Limb (tissue), 2 donors: ENCODE measurements around the gene MROH2A.
"Not testable (repeated sequence)": the region's sequence is repeated elsewhere in the genome, so short reads cannot be mapped to it uniquely, and the experiment has no call there.

Experiments
- DNase-seq, 2 donors: peaks; one replicate each; pipeline ENCODE4 v3.0.0-alpha.2; 2016; ENCODE audit errors: extremely low spot score in 2 of 2

Gene MROH2A

DNA sequence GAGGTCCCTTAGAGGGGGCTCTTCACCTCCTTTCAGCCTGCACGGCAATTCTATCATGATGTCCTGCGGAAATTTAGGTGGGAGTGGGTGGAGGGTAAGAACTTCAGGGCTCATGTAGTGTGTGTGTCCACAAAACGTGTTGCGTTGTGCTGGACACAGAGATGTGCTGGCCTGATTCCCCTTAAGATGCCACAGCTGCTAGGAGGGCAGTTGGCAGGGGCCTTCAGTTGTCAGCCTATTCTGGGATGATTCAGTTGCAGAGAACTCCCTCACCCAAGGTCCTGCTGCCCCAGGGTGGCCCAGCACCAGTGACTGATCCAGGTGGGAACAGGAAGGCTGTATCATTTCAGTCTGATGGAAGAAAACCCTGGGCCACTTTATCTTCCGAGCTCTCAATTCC, 77.2 kb downstream of the MROH2A start:
- no peak for DNase-seq

DNA sequence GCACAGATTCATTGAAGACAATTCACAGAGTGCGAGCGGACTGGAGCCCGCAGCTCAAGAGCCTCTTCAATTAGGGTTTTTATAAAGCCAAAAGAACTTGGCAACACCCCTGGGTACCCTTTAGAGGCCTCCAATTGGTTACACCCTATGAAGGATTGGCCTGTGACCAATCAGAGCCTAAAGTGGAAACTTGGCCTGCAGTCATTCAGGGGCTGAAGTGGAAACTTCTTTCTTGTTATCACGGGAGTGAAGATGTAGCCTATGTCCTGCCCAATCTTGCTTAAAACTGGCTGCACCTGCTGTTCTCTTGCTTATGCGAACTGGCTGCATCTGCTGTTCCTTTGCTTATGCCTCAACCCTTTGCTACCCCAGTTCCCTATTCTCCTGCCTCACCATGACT, 78.1 kb downstream of the MROH2A start:
- no peak for DNase-seq

DNA sequence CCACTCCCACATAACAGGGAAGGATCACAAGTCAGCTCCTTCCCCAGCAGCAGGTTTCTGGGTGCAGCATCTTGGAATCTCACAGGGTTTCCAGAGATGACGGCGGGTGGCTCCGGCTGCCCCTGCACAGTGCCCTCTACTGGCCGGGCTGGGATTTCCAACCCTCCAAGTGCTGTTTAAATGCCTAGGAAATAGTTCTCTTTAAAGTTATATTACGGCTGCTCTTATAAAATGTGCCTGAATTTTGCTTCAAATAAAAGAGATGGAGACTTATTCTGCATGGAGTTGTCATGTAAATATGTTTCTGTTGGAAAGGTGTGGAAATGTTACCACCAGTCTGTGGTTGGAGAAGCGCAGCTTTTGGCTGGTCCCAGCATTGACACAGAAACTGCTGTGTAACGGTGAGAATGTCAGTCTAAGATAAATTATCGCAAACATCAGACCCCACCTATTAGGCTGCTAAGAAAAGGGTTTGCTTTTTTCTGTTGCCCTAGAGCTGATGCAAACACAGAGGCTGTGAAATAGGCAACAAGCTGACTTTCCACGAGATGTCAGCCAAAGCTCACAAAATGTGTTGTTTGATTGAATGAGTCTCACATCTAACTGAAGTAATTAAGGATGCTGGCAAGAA, 79.5 kb downstream of the MROH2A start:
- no peak for DNase-seq

DNA sequence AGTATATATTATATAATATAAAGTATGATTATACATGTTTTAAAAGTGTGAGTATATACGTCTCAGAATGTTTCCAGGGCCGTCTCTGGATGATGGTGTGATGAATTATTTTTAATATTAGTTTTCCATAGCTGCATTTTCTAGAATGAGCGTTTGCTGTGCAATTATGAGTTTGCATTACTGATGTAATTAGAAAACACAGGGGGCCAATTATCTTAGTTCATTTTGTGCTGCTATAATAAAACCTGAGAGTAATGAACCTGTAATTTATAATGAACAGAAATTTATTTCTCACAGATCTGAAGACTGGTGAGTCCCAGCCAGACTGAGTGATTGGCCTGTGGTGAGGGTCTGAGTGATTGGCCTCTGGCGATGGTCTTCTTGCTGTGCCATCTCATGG, 80.2 kb downstream of the MROH2A start:
- DNase-seq, result no peak

DNA sequence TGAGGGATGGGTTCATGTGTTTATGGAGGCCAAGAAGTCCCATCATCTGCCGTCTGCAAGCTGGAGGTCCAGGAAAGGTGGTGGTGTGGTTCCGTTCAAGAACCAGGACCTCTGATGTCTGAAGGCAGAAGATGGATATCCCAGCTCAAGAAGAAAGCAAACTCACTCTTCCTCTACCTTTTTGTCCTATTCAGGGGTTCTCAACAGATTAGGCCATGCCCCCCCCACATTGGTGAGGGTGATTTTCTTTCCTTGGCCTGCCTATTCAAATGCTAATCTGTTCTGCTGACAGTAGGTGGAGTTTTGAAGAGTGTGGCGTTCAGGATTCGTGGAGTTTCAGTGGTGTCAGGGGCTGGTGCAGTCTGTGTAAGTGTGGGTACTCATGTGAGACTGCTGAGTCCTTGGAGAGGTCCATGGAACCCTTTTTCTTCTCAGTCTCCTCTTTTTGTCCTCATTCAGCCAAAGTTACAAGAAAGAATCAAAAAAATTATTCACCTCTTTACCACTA, 84.2 kb downstream of the MROH2A start:
- no peak for DNase-seq

DNA sequence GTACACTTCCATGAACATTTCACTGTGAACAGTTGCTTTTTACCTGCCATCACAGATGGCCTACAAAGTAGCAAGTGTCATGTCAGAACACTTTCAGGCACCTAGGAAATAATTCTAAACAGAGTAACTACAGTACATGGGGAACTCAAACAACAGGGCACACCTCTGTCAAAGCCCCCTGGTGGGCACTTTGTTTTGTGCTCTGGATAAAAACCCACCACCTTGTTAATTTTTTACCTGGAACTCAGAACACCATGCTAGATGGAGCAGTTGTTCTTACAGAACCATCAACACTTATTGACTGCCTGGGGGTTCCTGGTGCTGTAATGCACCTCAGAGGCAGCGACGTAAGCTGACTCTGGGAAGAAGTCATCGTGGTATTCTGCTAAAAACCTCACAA, 87.7 kb downstream of the MROH2A start:
- no peak for DNase-seq

DNA sequence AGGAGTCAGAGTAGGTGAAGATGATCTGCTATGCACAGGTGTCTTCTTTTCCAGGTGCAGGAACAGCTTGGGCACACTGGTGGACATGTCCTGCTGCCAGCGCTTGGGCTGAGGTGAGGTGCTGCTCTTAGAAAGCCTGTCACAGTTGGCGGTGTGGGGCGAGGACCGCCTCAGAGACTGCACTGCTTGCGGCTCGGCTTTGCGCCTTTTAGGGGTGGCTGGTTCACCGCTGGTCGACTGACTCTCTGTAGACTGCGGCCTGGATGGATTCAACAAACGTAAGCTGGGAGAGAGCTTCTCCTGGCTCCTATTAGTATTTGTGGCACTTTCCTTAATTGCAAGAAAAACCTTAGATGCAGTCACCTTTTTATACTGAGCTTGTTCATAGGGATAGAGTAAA, 88.3 kb downstream of the MROH2A start:
- DNase-seq, result no peak

DNA sequence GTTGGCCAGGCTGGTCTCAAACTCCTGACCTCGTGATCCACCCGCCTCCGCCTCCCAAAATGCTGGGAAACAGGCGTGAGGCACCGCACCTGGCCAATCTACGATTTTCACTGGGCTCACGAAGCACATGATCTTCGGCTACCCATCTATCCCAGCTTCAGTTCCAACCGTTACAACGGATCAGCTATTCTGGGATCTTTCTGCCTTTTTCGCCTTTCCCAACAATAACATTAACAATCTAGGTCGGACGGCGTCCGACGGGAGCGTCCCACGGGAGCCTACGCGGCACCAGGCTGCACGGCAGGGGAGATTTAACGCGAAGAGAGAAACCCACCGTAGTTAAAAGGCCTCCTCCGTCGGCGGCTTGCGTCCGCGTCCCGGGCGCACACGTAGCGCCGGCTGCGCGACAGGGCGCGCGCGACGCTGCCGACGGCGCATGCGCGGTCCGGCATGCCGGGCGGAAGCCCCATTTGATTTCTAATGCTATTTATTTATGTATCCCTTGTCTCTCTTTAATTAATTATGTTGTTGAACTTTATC, 89.9 kb downstream of the MROH2A start, which contains the start of gene MSL3B:
MSL3B (minus strand) TSS at position 394 of the 540 bp plus-strand sequence.
- peak; percentile 27 to 62 for DNase-seq

DNA sequence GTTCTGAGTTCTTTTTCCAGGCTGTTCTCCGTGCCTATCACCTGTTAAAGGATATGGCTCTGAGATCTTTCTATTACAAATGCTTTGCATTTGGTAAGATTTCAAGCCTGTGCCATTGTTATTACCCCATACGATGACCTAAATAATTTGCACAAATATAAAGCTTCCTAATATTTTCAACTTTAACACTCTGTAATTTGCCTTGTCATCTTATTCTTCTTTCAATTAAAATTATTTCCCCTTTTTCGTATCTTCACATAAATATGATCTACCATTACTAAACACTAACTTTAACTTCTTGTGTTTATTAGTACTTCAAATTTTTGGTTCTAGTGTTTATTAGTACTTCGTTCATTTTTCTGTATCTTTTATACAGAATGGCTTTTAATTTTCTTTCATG, 93.3 kb downstream of the MROH2A start:
- no peak for DNase-seq

DNA sequence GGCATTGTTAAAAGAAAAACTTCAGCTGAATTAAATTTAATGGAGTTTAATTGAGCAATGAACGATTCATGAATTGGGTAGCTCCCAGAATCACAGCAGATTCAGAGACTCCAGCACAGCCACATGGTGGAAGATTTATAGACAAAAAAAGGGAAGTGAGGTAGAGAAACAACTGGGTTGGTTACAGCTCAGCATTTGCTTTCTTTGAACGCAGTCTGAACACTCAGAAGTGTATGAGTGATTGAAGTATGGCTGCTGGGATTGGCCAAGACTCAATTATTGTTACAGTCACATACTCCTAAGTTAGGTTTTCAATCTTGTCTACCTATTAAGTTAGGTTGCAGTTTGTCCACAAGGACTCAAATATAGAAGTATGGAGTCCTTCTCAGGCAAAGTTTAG, 94.0 kb downstream of the MROH2A start:
- DNase-seq, result not testable (repeated sequence)

DNA sequence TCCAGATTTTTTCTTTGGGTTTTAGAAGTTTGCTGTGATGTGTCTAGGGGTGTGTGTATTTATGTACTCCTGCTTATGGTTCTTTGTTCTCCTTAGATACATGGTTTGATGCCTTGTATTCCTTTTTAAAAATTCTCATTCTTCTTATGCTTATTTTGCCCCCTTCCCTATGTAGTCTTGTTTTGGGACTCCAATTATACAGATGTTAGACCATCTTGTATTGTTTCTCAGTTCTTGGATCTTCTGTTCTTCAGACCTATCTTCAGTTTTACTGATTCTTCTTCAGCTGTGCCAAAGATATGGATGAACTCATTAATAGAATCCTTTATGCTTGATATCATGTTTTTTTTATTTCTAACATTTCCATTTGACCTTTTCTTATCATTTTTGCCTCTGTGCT, 104.2 kb downstream of the MROH2A start:
- DNase-seq, result no peak
